Vagina (tissue), 2 donors: Measurements from ENCODE around the gene FCGR3B.
"Not testable (repeated sequence)": the region's sequence is repeated elsewhere in the genome, so short reads cannot be mapped to it uniquely, and the experiment has no call there.

Source experiments
- CTCF ChIP-seq, 3 experiments: fragments of 450-650 bp in 2 of 3; fragments of 200-600 bp in 1 of 3; sonication (generic) in 1 of 3; IDR thresholded peaks; one replicate each; pipeline ENCODE4 v1.5.1; 2017 to 2019; ENCODE audit warnings: antibody characterized with exemption in 3 of 3, mild to moderate bottlenecking in 2 of 3, moderate library complexity in 2 of 3
- POLR2A ChIP-seq, 2 donors: fragments of 450-650 bp; IDR thresholded peaks; one replicate each; pipeline ENCODE4 v1.6.1; 2017; ENCODE audit warnings: antibody characterized with exemption in 2 of 2, mild to moderate bottlenecking in 2 of 2, moderate library complexity in 2 of 2

DNA sequence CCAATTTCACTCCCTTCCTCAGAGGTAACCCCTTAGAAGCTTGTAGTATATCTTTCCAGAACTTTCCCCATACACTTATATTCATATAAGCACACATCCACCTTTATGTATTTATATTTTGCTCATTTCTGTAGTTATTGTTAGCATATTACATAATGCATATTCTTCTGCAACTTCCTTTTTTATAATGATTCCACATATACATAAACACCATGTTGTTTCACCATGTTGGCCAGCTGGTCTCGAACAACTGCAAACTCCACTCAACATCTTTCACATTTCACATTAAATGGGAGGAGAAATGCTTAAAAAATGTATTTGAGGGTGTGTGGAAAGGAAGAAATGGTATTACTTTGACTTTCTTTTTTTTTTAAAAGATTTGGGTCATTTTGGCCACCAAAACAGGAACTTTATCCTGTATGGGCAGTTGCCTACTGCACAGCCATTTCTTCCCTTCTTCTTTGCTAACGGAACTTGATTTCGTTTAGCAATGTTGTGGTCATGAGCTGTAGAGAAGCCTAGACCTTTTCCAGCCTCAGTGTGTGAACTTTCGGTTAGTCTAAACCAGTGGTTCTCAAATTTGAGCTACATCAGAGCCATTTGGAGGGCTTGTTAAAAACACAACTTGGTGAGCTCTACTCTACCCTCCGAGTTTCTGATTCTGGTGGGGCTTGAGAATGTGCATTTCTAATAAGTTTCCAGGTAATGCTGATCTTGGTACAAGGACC lies 12.7 kb upstream of the FCGR3B start:
- TF ChIP-seq CTCF, POLR2A (IDR thresholded peaks at IDR 0.05): not testable (repeated sequence)
